PC-3 (cell line): ENCODE measurements around the gene S100A16.

ENCODE experiments used
- CTCF ChIP-seq: fragments of 300-600 bp; sonication (generic); conservative IDR thresholded peaks from 2 replicates; pipeline ENCODE4 v1.5.1; 2017; ENCODE audit warnings: antibody characterized with exemption, low read depth, mild to moderate bottlenecking, low read length
- EZH2 ChIP-seq: fragments of 300-600 bp; sonication (generic); IDR thresholded peaks from one replicate; pipeline ENCODE4 v1.6.1; 2017; ENCODE audit warnings: antibody characterized with exemption, mild to moderate bottlenecking, low read length; ENCODE audit not compliant: unreplicated experiment
- EZH2phosphoT487 ChIP-seq: fragments of 300-600 bp; sonication (generic); IDR thresholded peaks from 2 replicates; pipeline ENCODE4 v1.6.1; 2018; ENCODE audit warnings: mild to moderate bottlenecking, antibody characterized with exemption, low read length, borderline replicate concordance

GRCh38 chr1:153626477-153626903 lies 13.6 kb upstream of the S100A16 start:
- no peak for TF ChIP-seq CTCF
- no peak for TF ChIP-seq EZH2phosphoT487
- no peak for TF ChIP-seq EZH2
